Muscle layer of colon (tissue), 2 donors: ENCODE results near the gene ZNF512.

Experiments
- H3K27ac ChIP-seq: one replicate; pipeline ENCODE4 v1.7.0; 2013; ENCODE audit warnings: low read depth, mild to moderate bottlenecking, low read length, moderate library complexity
- H3K27me3 ChIP-seq, 2 donors: one replicate each; pipeline ENCODE4 v1.7.0; 2013; ENCODE audit warnings: low read length in 2 of 2, mild to moderate bottlenecking in 2 of 2; ENCODE audit not compliant: insufficient read depth in 2 of 2, control insufficient read depth in 1 of 2
- H3K36me3 ChIP-seq: one replicate; pipeline ENCODE4 v1.7.0; 2013; ENCODE audit warnings: mild to moderate bottlenecking, low read length; ENCODE audit not compliant: insufficient read depth
- H3K4me1 ChIP-seq: one replicate; pipeline ENCODE4 v1.7.0; 2013; ENCODE audit warnings: mild to moderate bottlenecking, low read length; ENCODE audit not compliant: insufficient read depth
- H3K4me3 ChIP-seq, 2 donors: one replicate each; pipeline ENCODE4 v1.7.0; 2013; ENCODE audit warnings: low read length in 2 of 2, low read depth in 1 of 2, mild to moderate bottlenecking in 1 of 2, moderate library complexity in 1 of 2
- H3K9ac ChIP-seq: one replicate; pipeline ENCODE4 v1.7.0; 2013; ENCODE audit warnings: low read length
- H3K9me3 ChIP-seq: one replicate; pipeline ENCODE4 v1.7.0; 2013; ENCODE audit warnings: mild to moderate bottlenecking, low read length
- donor health status: abdominal sarcoma.
- donor health status: Adenocarcinoma of cecum.

Gene ZNF512

GRCh38 chr2:27645197-27645596 lies 62.4 kb downstream of the ZNF512 start:
- Histone ChIP-seq H3K27me3 (no peaks in the 10 kb centered on the region), H3K9ac (no peak overlapping the region), H3K9me3 (no peaks in the 10 kb centered on the region), H3K36me3 (peaks cover 63% of the 10 kb centered on the region), H3K4me1 (no peaks in the 10 kb centered on the region), H3K4me3 (no peak overlapping the region), H3K27ac (no peak overlapping the region)

GRCh38 chr2:27647289-27647688 lies 64.4 kb downstream of the ZNF512 start:
- Histone ChIP-seq H3K36me3 (peaks cover 60% of the 10 kb centered on the region), H3K4me1 (no peaks in the 10 kb centered on the region), H3K9ac (no peak overlapping the region), H3K9me3 (no peaks in the 10 kb centered on the region), H3K4me3 (no peak overlapping the region), H3K27ac (no peak overlapping the region), H3K27me3 (no peaks in the 10 kb centered on the region)

DNA sequence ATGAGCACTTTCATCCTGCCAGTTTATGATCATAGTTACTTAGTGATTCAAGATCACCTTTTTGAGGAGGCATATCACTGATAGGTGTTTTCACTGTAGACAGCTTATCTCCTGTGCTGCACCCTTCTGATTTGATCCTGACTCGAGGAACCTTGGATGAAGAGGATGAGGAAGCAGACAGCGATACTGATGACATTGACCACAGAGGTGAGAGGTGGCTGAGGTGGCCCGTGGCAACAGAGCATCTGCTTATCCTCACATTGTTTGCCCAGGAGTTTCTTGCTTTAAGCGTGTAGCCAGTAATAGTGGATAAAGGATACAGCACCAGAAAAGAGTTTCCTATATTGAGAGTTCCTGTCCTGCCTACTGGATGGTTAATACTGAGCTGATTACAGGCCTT lies 64.9 kb downstream of the ZNF512 start:
- H3K4me3 ChIP-seq = no peak overlapping the region
- H3K27ac ChIP-seq = no peak overlapping the region
- no peak overlapping the region for H3K9ac ChIP-seq
- H3K36me3 ChIP-seq = peaks cover 64% of the 10 kb centered on the region
- no peaks in the 10 kb centered on the region for H3K9me3 ChIP-seq
- H3K4me1 ChIP-seq = no peaks in the 10 kb centered on the region
- no peaks in the 10 kb centered on the region for H3K27me3 ChIP-seq

GRCh38 chr2:27651056-27651455 lies 68.2 kb downstream of the ZNF512 start:
- H3K4me3 ChIP-seq = no peak overlapping the region

GRCh38 chr2:27652341-27652740 lies 69.5 kb downstream of the ZNF512 start:
- Histone ChIP-seq H3K9ac (no peak overlapping the region), H3K36me3 (peaks cover 86% of the 10 kb centered on the region), H3K4me1 (no peaks in the 10 kb centered on the region), H3K27me3 (no peaks in the 10 kb centered on the region), H3K27ac (no peak overlapping the region), H3K9me3 (no peaks in the 10 kb centered on the region), H3K4me3 (no peak overlapping the region)

More at GRCh38 chr2:27651056-27651455, 68.2 kb downstream of the ZNF512 start:
- peaks cover 84% of the 10 kb centered on the region for H3K36me3 ChIP-seq
- no peaks in the 10 kb centered on the region for H3K9me3 ChIP-seq
- H3K27me3 ChIP-seq = no peaks in the 10 kb centered on the region
- no peak overlapping the region for H3K27ac ChIP-seq
- no peaks in the 10 kb centered on the region for H3K4me1 ChIP-seq
- H3K9ac ChIP-seq = no peak overlapping the region

- no peak overlapping the region for H3K9ac ChIP-seq
Observed at GRCh38 chr2:27652790-27653189, 69.9 kb downstream of the ZNF512 start.

GRCh38 chr2:27653397-27653796 lies 70.6 kb downstream of the ZNF512 start:
- Histone ChIP-seq H3K9me3 (no peaks in the 10 kb centered on the region), H3K27me3 (no peaks in the 10 kb centered on the region), H3K4me1 (no peaks in the 10 kb centered on the region), H3K9ac (no peak overlapping the region), H3K4me3 (no peak overlapping the region), H3K27ac (no peak overlapping the region), H3K36me3 (peaks cover 85% of the 10 kb centered on the region)

More at GRCh38 chr2:27652790-27653189, 69.9 kb downstream of the ZNF512 start:
- no peak overlapping the region for H3K27ac ChIP-seq
- H3K36me3 ChIP-seq = peaks cover 86% of the 10 kb centered on the region
- H3K27me3 ChIP-seq = no peaks in the 10 kb centered on the region
- H3K4me1 ChIP-seq = no peaks in the 10 kb centered on the region
- no peak overlapping the region for H3K4me3 ChIP-seq
- no peaks in the 10 kb centered on the region for H3K9me3 ChIP-seq

DNA sequence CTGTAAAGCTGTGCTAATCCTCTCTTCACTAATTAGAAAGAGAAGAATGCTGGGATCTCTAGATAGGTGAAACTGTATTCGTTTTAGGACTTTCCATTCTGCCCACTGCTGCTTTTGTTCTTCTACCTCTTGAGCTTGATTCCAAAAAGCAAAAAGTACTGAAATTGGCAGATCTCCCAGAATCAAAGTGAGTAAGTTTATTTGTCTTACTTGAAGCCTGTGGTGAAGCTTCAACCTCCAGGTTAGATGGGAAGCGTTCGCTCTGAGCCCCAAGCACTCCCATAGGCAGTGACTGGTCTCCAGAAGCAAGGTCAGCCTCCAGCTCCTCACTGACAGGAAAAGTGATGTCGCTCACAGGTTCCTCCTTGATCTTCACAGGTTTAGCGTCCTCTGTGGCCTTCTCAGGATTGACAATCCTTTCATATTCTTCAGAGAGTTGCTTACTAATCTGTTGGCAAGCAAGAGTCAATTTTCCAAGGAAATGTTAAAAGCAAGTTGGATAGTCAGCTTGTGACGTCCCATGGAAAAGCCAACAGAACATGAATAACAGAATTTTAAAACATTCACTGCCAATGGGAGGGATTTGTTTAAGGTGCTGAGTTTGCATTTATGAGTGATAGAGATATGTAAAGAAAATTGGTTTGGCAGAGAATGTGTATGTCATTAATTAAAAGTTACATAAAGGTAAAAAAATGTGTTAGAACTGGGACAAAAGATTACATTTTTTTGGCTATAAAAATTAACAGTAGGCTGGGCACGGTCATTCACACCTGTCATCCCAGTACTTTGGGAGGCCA lies 72.5 kb downstream of the ZNF512 start:
- no peaks in the 10 kb centered on the region for H3K27me3 ChIP-seq
- no peak overlapping the region for H3K9ac ChIP-seq
- no peak overlapping the region for H3K27ac ChIP-seq
- no peaks in the 10 kb centered on the region for H3K4me1 ChIP-seq
- peaks cover 84% of the 10 kb centered on the region for H3K36me3 ChIP-seq
- H3K4me3 ChIP-seq = no peak overlapping the region
- H3K9me3 ChIP-seq = no peaks in the 10 kb centered on the region

- Histone ChIP-seq H3K9ac (no peak overlapping the region), H3K9me3 (no peaks in the 10 kb centered on the region), H3K36me3 (peaks cover 47% of the 10 kb centered on the region), H3K27ac (no peak overlapping the region), H3K4me1 (peaks cover 23% of the 10 kb centered on the region), H3K27me3 (no peaks in the 10 kb centered on the region), H3K4me3 (no peak overlapping the region)
Observed at GRCh38 chr2:27661371-27661770, 78.5 kb downstream of the ZNF512 start.

DNA sequence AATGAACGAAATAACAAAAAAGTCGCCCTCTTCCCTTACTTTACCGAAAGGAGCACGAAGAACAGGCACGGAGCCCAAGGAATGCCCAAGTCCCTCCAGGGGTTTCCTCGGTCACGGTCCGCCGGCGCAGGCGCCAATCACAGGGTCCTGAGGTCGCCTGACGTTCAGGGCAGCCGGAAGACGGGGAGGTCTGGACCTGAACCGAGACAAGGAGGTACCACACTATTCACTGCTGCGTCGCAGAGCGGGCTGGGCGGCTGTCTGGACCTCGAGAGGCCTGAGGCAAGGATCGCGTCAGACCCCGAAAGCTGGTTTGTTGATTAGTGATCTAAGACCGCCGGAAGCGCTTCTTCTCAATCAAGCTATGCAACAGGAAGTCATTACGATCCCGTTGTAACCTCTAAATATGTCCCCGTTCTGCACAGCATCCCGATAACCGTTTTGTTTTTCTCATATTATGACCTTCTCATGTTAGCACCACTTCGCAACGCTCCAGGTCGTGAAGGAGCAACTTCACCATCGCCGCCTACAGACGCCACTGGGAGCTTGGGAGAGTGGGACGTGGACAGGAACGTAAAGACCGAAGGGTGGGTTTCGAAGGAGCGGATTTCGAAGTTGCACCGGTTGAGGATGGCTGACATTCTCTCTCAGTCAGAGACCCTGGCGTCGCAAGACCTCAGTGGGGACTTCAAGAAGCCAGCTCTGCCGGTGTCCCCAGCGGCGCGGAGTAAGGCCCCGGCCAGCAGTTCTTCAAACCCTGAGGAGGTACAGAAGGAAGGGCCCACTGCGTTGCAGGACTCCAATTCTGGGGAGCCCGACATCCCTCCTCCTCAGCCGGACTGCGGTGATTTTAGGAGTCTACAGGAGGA lies 80.7 kb downstream of the ZNF512 start, which contains the start of the genes SLC4A1AP and SUPT7L:
Gene SLC4A1AP (plus strand): TSS at position 605 of the 869 bp plus-strand sequence. CDS start 26 bp downstream, at position 631.
Gene SUPT7L (minus strand): TSS at position 330 of the 869 bp plus-strand sequence. CDS start 1,422 bp downstream, outside the sequence.
- H3K9ac ChIP-seq = peak within 1 kb of the TSS; percentile 93
- H3K9me3 ChIP-seq = no peaks in the 10 kb centered on the region
- H3K27ac ChIP-seq = peak within 1 kb of the TSS; percentile 92
- H3K27me3 ChIP-seq = no peaks in the 10 kb centered on the region
- peak within 1 kb of the TSS; percentile 99 for H3K4me3 ChIP-seq
- H3K36me3 ChIP-seq = peaks cover 30% of the 10 kb centered on the region
- H3K4me1 ChIP-seq = peaks cover 23% of the 10 kb centered on the region

DNA sequence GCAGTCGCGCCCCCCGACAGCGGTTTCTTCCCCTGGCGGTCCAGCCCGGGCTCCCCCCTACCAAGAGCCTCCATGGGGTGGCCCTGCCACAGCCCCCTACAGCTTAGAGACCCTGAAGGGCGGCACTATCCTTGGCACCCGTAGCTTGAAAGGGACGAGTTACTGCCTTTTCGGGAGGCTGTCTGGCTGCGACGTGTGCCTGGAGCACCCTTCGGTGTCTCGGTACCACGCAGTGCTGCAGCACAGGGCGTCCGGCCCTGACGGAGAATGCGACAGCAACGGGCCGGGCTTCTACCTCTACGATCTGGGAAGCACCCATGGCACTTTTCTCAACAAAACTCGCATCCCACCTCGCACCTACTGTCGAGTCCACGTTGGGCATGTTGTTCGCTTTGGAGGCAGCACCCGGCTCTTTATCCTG lies 81.3 kb downstream of the ZNF512 start:
- Histone ChIP-seq H3K9me3 (no peaks in the 10 kb centered on the region), H3K9ac (peak overlapping the region; percentile 93), H3K27ac (peak overlapping the region; percentile 92), H3K4me3 (peak overlapping the region; percentile 99), H3K36me3 (peaks cover 32% of the 10 kb centered on the region), H3K27me3 (no peaks in the 10 kb centered on the region), H3K4me1 (peaks cover 23% of the 10 kb centered on the region)
